ENCODE data around the gene DESI1.

GRCh38 chr22:41647771-41648170, 26.9 kb upstream of the DESI1 start:
- TF ChIP-seq POLR2A (IDR thresholded peaks at IDR 0.05; ENCODE audit: low read length) (no peak), GATA1 (IDR thresholded peaks at IDR 0.05; ENCODE audit: low read depth, low read length) (no peak)
